Nephron progenitor cell (in vitro differentiated cells): ENCODE measurements around the gene SFXN5.

Experiments
- DNase-seq: peaks from one replicate; pipeline ENCODE4 v3.0.0; 2021
- H3K27ac Mint-ChIP-seq: 2 replicates; pipeline ENCODE4 v1.8.0; 2021; ENCODE audit warnings: mild to moderate bottlenecking, moderate library complexity, mixed read lengths
- H3K27me3 Mint-ChIP-seq: 2 replicates; pipeline ENCODE4 v1.8.0; 2021; ENCODE audit warnings: mild to moderate bottlenecking, low read depth, mixed read lengths; ENCODE audit not compliant: poor library complexity
- H3K36me3 Mint-ChIP-seq: 2 replicates; pipeline ENCODE4 v1.8.0; 2021; ENCODE audit warnings: low read depth, mixed read lengths
- H3K4me1 Mint-ChIP-seq: 2 replicates; pipeline ENCODE4 v1.8.0; 2021; ENCODE audit warnings: mixed read lengths
- H3K4me3 Mint-ChIP-seq: 2 replicates; pipeline ENCODE4 v1.8.0; 2021; ENCODE audit warnings: mild to moderate bottlenecking, moderate library complexity, mixed read lengths
- H3K9me3 Mint-ChIP-seq: 2 replicates; pipeline ENCODE4 v1.8.0; 2021; ENCODE audit warnings: mild to moderate bottlenecking, moderate library complexity, mixed read lengths
- CTCF ChIP-seq: fragments of 200-600 bp; sonication (generic); IDR thresholded peaks from 2 replicates; pipeline ENCODE4 v1.5.0; 2021; ENCODE audit warnings: antibody characterized with exemption

Gene SFXN5

GRCh38 chr2:72934683-72935610, 136.6 kb downstream of the SFXN5 start:
- Mint-ChIP-seq H3K4me3 (no peak overlapping the region), H3K27ac (no peak overlapping the region), H3K9me3 (no peaks in the 10 kb centered on the region), H3K27me3 (peaks cover 61% of the 10 kb centered on the region), H3K36me3 (no peaks in the 10 kb centered on the region), H3K4me1 (peaks cover 30% of the 10 kb centered on the region)
- TF ChIP-seq CTCF = no peak
- DNase-seq = no peak

- peaks cover 18% of the 10 kb centered on the region for H3K4me1 Mint-ChIP-seq
- peaks cover 56% of the 10 kb centered on the region for H3K27me3 Mint-ChIP-seq
- no peaks in the 10 kb centered on the region for H3K36me3 Mint-ChIP-seq
- H3K9me3 Mint-ChIP-seq = no peaks in the 10 kb centered on the region
- no peak overlapping the region for H3K4me3 Mint-ChIP-seq
- DNase-seq = no peak
- no peak overlapping the region for H3K27ac Mint-ChIP-seq
- no peak for TF ChIP-seq CTCF
Measured at GRCh38 chr2:72933646-72934151, 137.8 kb downstream of the SFXN5 start.

GRCh38 chr2:72933207-72933606, 138.3 kb downstream of the SFXN5 start:
- Mint-ChIP-seq H3K36me3 (no peaks in the 10 kb centered on the region), H3K9me3 (no peaks in the 10 kb centered on the region), H3K27me3 (peaks cover 55% of the 10 kb centered on the region), H3K4me3 (no peak overlapping the region), H3K4me1 (peaks cover 14% of the 10 kb centered on the region), H3K27ac (no peak overlapping the region)
- no peak for DNase-seq
- TF ChIP-seq CTCF = no peak

- no peak overlapping the region for H3K4me3 Mint-ChIP-seq
- H3K27ac Mint-ChIP-seq = no peak overlapping the region
- no peaks in the 10 kb centered on the region for H3K36me3 Mint-ChIP-seq
- peaks cover 51% of the 10 kb centered on the region for H3K27me3 Mint-ChIP-seq
- H3K4me1 Mint-ChIP-seq = peaks cover 10% of the 10 kb centered on the region
- TF ChIP-seq CTCF = no peak
- DNase-seq = no peak
- no peaks in the 10 kb centered on the region for H3K9me3 Mint-ChIP-seq
Measured at GRCh38 chr2:72932805-72933204, 138.7 kb downstream of the SFXN5 start.

- Mint-ChIP-seq H3K4me3 (no peak overlapping the region), H3K4me1 (peaks cover 7% of the 10 kb centered on the region), H3K27ac (no peak overlapping the region), H3K27me3 (peaks cover 47% of the 10 kb centered on the region), H3K9me3 (no peaks in the 10 kb centered on the region), H3K36me3 (no peaks in the 10 kb centered on the region)
- no peak for DNase-seq
- no peak for TF ChIP-seq CTCF
Measured at GRCh38 chr2:72932045-72932740, 139.3 kb downstream of the SFXN5 start.
